Skeletal muscle tissue (tissue), 4 donors: ENCODE data around the gene SELENOP. TPM values are rescaled to one million over a fixed set of nuclear protein-coding genes. Genes with fewer than 3 reads are reported as not detected.

Experiments
- H3K27ac ChIP-seq: one replicate; pipeline ENCODE4 v1.7.0; 2013; ENCODE audit warnings: mild to moderate bottlenecking, low read depth, low read length, inconsistent platforms
- H3K27me3 ChIP-seq, 3 donors: one replicate each; pipeline ENCODE4 v1.7.0; 2013; ENCODE audit warnings: low read length in 3 of 3; ENCODE audit not compliant: control insufficient read depth in 3 of 3, insufficient read depth in 3 of 3
- H3K36me3 ChIP-seq, 3 donors: one replicate each; pipeline ENCODE4 v1.7.0; 2013; ENCODE audit warnings: low read length in 3 of 3; ENCODE audit not compliant: control insufficient read depth in 3 of 3, insufficient read depth in 3 of 3
- H3K4me1 ChIP-seq, 3 donors: one replicate each; pipeline ENCODE4 v1.7.0; 2013; ENCODE audit warnings: low read length in 3 of 3, mild to moderate bottlenecking in 3 of 3; ENCODE audit not compliant: control insufficient read depth in 3 of 3, insufficient read depth in 3 of 3
- H3K4me3 ChIP-seq, 3 donors: one replicate each; pipeline ENCODE4 v1.7.0; 2013; ENCODE audit warnings: low read length in 3 of 3
- H3K9ac ChIP-seq, 3 donors: one replicate each; pipeline ENCODE4 v1.7.0; 2013; ENCODE audit warnings: low read length in 3 of 3, mild to moderate bottlenecking in 3 of 3, moderate library complexity in 2 of 3, low read depth in 1 of 3
- H3K9me3 ChIP-seq, 3 donors: one replicate each; pipeline ENCODE4 v1.7.0; 2013; ENCODE audit warnings: low read length in 3 of 3; ENCODE audit not compliant: control insufficient read depth in 3 of 3
- total RNA-seq: library from RNA; depleted of rRNA; stranded (reverse); fragments of >200 nt; gene quantifications from one replicate; pipeline ENCODE4 v1.2.3, GENCODE V29; 2014
- donor health status: Osteomylitis.

Gene SELENOP
- total RNA-seq, 1 donor from 2014 or later = 179 TPM

GRCh38 chr5:42799668-42800114, 12.0 kb downstream of the SELENOP start:
- H3K9ac ChIP-seq = no peak overlapping the region
- H3K4me3 ChIP-seq = no peak overlapping the region
- H3K36me3 ChIP-seq = peaks cover 18 to 40% (median 32%) of the 10 kb centered on the region in 3 donors
- H3K9me3 ChIP-seq = peaks cover 0 to 4% (median 0%) of the 10 kb centered on the region in 3 donors
- H3K27ac ChIP-seq = no peak overlapping the region
- H3K27me3 ChIP-seq = no peaks in the 10 kb centered on the region
- no peaks in the 10 kb centered on the region for H3K4me1 ChIP-seq

DNA sequence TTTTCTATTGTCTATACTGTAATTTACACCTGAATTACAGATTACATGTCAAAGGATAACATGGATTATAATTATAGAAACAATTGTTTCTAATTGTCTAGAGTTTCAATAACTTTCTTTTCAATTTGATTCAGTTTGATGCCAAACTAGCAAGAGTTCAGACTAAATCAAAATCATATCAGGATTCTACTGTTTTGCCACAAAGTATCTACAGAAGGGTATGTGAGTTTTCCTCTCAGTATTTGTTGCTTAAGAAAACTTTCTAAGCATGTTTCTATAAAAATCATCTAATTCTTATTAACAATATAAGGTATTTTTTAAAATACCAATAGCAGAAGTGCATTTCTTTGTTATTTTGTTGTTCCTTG, 12.5 kb downstream of the SELENOP start:
- H3K9me3 ChIP-seq = peaks cover 0 to 4% (median 0%) of the 10 kb centered on the region in 3 donors
- no peaks in the 10 kb centered on the region for H3K27me3 ChIP-seq
- peaks cover 17 to 37% (median 30%) of the 10 kb centered on the region in 3 donors for H3K36me3 ChIP-seq
- H3K4me1 ChIP-seq = no peaks in the 10 kb centered on the region
- H3K9ac ChIP-seq = no peak overlapping the region
- no peak overlapping the region for H3K4me3 ChIP-seq
- H3K27ac ChIP-seq = no peak overlapping the region

DNA sequence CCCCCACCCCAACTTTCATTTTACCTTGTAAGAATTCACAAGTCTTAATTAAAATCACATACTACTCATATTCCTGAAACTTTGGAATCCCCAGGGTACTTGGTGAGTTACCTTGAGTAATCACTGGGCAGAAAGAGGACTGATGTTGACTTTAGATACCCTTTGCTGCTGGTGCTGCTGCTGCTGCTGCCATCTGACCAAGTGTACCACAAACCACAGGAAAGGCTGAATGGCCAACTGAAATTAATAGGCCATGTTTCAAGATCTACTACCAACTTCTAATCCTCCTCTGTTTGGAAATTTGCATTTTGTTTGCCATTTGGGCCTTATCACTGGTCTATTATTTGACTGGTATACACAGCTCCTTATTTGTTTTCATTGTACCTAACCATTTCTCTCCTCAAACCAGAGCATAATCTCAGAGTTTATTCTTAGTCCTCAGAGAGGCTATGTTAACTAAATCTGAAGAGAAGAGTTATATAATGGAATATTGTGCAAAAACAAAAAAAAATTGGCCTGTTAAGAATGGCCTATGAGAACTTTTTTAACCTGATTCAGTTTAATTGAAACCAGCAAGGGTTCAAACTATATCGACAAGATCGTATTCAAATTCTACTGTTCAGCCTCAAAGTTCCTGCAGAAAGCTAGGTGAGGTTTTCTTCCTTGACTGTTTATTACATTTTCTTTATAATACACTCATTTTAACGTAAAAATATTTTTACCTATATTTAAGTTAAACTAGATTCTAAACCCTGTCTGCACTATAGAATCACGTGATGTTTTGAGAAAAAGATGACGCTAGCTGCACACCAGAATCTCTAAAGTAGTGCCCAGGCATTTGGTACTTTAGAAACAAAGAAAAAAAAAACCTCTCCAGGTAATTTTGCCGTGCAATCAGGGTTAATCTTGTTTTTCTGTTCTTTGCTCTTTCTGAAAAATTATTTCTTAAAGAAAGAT, 13.1 kb downstream of the SELENOP start:
- Histone ChIP-seq H3K9ac (no peak overlapping the region), H3K36me3 (peaks cover 14 to 32% (median 25%) of the 10 kb centered on the region in 3 donors), H3K27ac (no peak overlapping the region), H3K27me3 (no peaks in the 10 kb centered on the region), H3K4me1 (no peaks in the 10 kb centered on the region), H3K4me3 (no peak overlapping the region), H3K9me3 (peaks cover 0 to 4% (median 0%) of the 10 kb centered on the region in 3 donors)

GRCh38 chr5:42791151-42791550, 20.5 kb downstream of the SELENOP start:
- Histone ChIP-seq H3K27me3 (no peaks in the 10 kb centered on the region), H3K4me1 (peaks cover 0 to 7% (median 0%) of the 10 kb centered on the region in 3 donors), H3K9me3 (peaks cover 0 to 2% (median 0%) of the 10 kb centered on the region in 3 donors), H3K27ac (no peak overlapping the region), H3K4me3 (no peak overlapping the region), H3K9ac (no peak overlapping the region), H3K36me3 (no peaks in the 10 kb centered on the region)

DNA sequence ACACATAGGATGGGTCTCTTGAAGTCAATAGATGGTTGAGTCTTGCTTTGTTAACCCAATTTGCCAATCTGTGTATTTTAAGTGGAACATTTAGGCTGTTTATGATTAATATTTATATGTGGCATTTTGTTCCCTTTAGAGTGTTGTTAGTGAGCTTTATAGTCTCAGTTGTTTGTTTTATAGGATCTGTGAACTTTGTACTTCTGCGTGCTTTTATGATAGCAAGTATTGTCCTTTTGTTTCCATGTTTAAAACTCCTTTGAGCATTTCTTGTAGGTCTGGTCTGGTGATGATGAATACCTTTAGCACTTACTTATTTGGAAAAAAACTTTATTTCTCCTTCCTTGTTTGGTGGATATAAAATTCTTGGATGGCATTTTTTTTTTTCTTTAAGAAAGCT, 23.8 kb downstream of the SELENOP start:
- H3K4me1 ChIP-seq = peaks cover 0 to 7% (median 0%) of the 10 kb centered on the region in 3 donors
- no peaks in the 10 kb centered on the region for H3K36me3 ChIP-seq
- no peak overlapping the region for H3K4me3 ChIP-seq
- H3K27ac ChIP-seq = no peak overlapping the region
- peaks cover 0 to 2% (median 0%) of the 10 kb centered on the region in 3 donors for H3K9me3 ChIP-seq
- no peak overlapping the region for H3K9ac ChIP-seq
- H3K27me3 ChIP-seq = no peaks in the 10 kb centered on the region

DNA sequence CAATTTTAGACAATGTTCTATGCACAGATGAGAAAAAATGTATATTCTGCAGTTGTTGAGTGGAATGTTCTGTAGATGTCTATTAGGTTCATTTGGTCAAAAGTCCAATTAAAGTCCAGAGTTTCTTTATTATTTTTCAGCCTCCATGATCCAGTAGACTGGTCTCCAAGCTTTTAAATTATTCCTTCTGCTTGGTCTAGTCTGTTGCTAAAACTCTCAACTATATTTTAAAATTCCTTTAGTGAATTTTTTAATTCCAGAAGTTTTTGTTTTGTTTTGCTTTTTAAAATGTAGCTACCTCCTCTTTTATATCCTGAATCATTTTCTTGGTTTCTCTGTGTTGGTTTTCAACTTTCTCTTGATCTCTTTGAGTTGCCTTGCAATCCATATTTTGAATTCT, 24.6 kb downstream of the SELENOP start:
- Histone ChIP-seq H3K4me3 (no peak overlapping the region), H3K27me3 (no peaks in the 10 kb centered on the region), H3K9ac (no peak overlapping the region), H3K9me3 (peaks cover 0 to 2% (median 0%) of the 10 kb centered on the region in 3 donors), H3K36me3 (no peaks in the 10 kb centered on the region), H3K27ac (no peak overlapping the region), H3K4me1 (peaks cover 0 to 7% (median 0%) of the 10 kb centered on the region in 3 donors)

DNA sequence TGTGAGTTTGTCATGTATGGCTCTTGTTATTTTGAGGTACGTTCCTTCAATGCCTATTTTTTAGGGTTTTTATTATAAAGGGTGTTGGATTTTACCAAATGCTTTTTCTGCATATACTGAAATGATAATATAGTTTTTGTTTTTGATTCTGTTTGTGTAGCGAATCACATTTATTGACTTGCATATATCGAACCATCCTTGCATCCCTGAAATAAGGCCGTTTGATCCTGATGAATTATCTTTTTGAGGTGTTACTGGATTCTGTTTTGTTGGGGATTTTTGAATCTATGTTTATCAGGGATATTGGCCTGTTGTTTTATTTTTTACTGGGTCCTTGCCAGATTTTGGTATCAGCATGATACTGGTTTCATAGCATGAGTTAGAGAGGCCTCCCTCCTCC, 25.9 kb downstream of the SELENOP start:
- no peak overlapping the region for H3K9ac ChIP-seq
- no peaks in the 10 kb centered on the region for H3K27me3 ChIP-seq
- no peak overlapping the region for H3K4me3 ChIP-seq
- no peaks in the 10 kb centered on the region for H3K4me1 ChIP-seq
- H3K36me3 ChIP-seq = no peaks in the 10 kb centered on the region
- H3K27ac ChIP-seq = no peak overlapping the region
- peaks cover 0 to 2% (median 0%) of the 10 kb centered on the region in 3 donors for H3K9me3 ChIP-seq

- no peak overlapping the region for H3K27ac ChIP-seq
- H3K4me3 ChIP-seq = no peak overlapping the region
Observed at GRCh38 chr5:42784132-42784531, 27.6 kb downstream of the SELENOP start.

GRCh38 chr5:42781584-42781983, 30.1 kb downstream of the SELENOP start:
- Histone ChIP-seq H3K4me1 (no peaks in the 10 kb centered on the region), H3K36me3 (no peaks in the 10 kb centered on the region), H3K9me3 (no peaks in the 10 kb centered on the region), H3K27ac (no peak overlapping the region), H3K4me3 (no peak overlapping the region), H3K27me3 (no peaks in the 10 kb centered on the region), H3K9ac (no peak overlapping the region)

More at GRCh38 chr5:42784132-42784531, 27.6 kb downstream of the SELENOP start:
- Histone ChIP-seq H3K9me3 (peaks cover 0 to 2% (median 0%) of the 10 kb centered on the region in 3 donors), H3K27me3 (no peaks in the 10 kb centered on the region), H3K9ac (no peak overlapping the region), H3K4me1 (no peaks in the 10 kb centered on the region), H3K36me3 (no peaks in the 10 kb centered on the region)

- Histone ChIP-seq H3K27ac (no peak overlapping the region), H3K9ac (no peak overlapping the region), H3K27me3 (no peaks in the 10 kb centered on the region), H3K9me3 (no peaks in the 10 kb centered on the region), H3K4me3 (no peak overlapping the region), H3K36me3 (no peaks in the 10 kb centered on the region), H3K4me1 (no peaks in the 10 kb centered on the region)
Observed at GRCh38 chr5:42779083-42779482, 32.6 kb downstream of the SELENOP start.
